HG03354 (cell line): Measurements from ENCODE around the gene L3MBTL4.
"Not testable (repeated sequence)": the region's sequence is repeated elsewhere in the genome, so short reads cannot be mapped to it uniquely, and the experiment has no call there.

Experiments used
- ATAC-seq: cut with Tn5 transposase; IDR thresholded peaks from one replicate; pipeline ENCODE4 v1.9.1; 2021; ENCODE audit warnings: mild to moderate bottlenecking; ENCODE audit not compliant: unreplicated experiment, poor library complexity, severe bottlenecking

Gene L3MBTL4

DNA sequence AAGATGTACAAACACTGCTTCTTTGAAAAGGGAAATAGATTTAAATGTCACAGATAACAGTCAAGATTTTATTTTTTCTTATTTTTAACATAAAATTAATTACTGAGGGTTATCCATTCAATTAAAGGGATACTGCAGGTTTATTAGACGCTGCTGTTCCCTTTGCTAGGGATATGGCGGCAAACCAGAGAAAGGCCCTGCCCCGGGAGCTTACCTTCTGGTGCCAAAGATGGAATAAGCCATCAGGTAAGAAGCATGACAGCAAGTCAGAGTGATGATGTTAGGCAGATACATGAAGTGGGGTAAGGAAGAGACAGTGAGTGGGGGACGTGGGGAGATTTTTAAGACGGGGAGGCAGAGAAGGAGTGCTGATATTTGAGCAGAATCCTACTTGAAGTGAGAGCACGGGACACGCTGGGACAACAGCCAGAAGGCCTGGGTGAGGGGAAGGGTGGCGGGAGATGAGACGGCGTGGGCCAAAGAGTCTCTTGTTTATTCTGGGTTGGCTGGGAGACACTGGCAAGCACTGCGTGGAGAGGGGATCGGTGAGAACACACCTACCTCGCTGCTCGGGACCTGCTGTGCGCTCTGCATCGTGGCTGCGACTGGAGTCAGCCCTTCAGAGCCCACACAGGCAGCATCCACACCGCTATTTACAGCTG is 268.9 kb downstream of the L3MBTL4 start:
- ATAC-seq: no peak

DNA sequence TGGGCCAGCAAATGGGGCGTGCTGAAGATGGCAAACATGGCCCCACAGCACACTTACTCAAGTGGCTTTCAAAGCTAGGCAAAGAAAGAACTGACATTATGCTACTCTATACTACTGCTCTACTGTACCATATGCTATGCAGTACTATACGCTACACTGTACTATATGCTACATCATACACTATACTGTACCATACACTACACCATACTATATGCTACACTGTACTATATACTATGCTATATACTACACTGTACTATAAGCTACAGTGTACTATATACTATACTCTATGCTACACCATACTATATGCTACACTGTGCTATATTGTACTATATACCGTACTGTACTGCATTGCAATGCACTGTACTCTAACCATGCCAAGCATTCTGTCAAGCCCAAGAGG is 275.7 kb downstream of the L3MBTL4 start:
- ATAC-seq: no peak

DNA sequence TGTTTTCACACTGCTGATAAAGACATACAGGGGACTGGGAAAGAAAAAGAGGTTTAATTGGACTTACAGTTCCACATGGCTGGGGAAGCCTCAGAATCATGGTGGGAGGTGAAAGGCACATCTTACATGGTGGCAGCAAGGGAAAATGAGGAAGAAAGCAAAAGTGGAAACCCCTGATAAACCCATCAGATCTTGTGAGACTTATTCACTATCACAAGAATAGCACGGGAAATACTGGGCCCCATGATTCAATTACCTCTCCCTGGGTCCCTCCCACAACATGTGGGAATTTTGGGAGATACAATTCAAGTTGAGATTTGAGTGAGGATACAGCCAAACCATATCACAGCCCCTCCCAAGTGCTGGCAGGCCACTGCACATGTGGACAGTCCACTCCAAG is 278.8 kb downstream of the L3MBTL4 start:
- ATAC-seq: not testable (repeated sequence)

DNA sequence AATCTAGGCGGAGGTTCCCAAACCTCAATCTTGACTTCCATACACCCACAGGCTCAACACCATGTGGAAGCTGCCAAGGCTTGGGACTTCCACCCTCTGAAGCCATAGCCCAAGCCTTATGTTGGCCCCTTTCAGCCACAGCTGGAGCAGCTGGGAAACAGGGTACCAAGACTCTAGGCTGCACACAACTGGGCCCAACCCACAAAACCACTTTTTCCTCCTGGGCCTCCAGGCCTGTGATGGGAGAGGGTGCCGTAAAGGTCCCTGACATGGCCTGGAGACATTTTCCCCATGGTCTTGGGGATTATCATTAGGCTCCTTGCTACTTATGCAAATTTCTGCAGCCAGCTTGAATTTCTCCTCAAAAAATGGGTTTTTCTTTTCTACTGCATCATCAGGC is 279.7 kb downstream of the L3MBTL4 start:
- not testable (repeated sequence) for ATAC-seq

DNA sequence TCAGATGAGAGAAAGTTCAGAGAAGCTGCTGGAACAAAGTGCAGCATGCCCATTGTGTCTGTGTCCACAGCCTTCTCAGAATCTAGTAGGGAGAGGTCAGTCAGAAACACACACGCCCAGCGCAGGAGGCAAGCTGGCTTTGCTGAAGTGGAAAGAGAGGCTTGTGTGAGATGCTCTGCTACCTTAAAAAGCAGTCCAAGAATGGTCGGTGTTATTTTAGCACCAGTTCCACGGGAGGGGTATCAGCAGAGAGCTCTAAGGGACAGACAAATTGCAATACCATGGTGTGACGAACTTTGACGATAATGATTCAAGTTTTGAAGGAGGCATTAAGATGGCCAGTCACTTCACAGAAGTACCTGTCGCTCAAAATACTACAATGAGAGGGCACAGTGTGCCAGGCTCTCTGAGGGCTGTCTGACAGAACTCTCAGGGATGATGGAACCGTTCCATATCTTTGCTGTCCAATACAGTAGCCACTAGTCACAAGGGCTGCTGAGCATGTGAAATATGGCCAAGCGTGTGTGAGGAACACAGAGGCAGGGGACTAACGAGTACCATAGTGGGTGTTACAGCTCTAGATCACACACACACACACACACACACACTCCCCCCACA is 281.9 kb downstream of the L3MBTL4 start:
- ATAC-seq: no peak

DNA sequence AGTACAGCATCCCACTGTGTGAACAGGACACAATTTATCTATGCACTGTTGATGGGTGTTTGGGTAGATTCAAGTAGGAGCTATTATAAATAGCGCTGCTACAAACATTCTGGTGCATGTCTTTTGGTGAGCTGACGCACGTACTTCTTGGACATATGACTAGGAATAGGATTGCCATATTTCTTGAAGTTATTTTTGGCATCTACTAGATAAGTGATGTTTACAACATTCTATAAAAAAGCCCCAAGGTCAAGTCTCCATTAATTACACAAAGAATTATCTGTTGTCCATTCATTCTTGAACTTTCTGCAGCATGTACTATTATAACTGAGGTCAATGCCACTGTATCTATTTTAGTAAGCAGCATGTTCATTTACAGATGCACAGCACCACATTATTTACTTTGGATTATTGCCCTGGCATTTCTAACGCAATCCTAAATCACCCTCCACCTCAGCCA is 293.9 kb downstream of the L3MBTL4 start:
- no peak for ATAC-seq

DNA sequence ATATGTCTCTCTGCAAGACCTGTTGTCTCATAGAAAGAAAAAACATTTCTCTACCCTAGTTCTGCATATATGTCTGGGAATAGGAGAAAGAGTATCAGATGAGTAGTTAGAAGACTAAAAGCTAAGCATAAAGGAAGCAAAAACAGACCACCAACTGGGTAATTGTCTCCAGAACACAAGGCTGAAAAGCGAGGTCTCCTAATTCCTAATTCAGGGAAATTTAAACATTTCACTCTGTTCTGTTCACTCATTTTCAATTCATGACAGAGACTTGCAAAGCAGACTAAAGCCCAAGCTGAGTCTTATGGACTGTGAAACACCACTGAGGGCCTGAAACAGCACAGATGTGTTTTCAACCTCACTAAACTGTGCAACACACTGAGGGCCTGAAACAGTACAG is 294.9 kb downstream of the L3MBTL4 start:
- ATAC-seq: no peak

DNA sequence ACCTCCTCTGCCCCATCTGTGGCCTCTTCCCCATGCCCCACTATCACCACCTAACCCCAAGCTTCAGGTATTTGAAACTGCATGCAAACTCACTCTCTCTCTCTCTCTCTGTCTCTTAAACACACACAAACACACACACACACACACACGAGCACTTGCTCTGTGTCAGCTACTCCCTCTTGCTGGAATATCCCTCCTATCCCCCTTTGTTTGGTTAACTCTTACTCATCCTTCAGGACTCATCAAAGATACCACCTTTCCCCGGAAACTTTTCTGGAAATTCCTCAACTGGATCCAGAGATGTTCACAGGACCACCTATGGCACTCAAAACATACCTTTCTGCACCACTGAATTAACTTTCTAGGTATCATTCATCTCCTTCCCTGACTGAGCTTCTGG is 296.6 kb downstream of the L3MBTL4 start:
- ATAC-seq: no peak

DNA sequence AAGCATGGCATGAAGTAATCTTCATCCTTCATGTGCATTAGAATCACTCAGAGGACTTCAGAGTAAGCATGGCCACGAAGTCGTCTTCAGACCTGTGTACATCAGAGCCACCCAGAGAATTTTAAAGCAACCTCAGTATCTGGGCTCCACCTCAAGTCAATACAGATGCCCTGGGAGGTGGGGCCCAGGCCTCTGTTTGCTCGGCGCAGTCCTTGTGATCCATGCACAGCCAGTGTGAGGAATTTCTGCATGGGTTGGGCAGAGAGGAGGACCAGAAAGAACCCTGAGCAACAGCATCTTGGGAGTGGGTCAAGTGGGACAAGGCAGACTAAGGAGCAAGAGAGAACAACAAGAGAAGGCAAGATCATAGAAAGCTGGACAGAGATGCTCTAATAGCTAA is 299.0 kb downstream of the L3MBTL4 start:
- no peak for ATAC-seq

DNA sequence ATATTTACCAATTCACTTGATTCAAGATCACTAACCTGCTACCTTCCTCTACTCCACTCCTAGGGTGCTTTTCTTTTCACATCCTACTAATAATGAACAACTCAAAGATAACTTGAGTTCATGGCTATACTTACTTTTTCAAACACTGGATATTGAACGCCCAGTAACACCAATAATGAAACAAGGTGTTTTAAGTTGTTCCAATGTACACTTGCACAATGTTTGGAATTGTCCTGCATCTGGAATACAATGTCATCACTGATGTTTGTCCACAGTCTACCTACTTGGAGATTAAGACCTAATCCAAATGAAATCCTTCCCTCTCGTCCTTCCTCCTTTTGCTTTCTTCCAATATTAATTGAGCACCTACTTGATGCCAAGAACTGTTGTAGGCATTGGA is 301.1 kb downstream of the L3MBTL4 start:
- ATAC-seq: no peak

DNA sequence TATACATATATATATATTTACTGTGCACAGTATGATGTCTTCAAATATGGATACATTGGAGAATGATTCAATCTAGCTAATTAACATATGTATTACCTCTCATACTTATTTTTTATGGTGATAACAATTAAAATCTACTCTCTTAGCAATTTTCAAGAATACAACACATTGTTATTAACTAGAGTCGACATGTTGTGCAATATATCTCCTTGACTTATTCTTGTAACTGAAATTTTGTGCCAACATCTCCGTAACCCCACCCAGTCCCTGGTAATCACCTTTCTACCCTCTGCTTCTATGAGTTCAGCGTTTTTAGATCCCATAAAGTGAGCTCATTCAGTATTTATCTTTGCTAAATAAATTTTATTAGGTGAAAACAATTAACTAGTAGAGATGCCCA is 303.0 kb downstream of the L3MBTL4 start:
- no peak for ATAC-seq

DNA sequence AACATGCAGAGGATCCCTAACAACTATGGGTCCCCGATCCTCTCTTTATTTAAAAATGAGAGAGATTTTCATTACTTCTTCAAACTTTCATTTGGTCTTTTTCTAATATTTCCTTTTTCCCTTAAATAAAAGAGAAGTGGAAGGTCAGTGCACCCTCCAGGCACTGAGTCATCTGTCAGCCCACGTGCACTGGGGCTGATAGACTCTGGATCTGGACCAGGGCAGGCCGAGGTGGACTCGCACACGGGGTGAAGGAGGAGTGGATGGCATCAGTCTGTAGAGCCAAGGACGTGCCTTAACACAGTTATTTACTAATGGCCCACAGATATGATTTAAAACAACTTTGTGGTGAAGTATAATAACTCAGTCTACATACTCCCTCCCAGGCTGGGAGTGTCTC is 305.0 kb downstream of the L3MBTL4 start:
- ATAC-seq: no peak

DNA sequence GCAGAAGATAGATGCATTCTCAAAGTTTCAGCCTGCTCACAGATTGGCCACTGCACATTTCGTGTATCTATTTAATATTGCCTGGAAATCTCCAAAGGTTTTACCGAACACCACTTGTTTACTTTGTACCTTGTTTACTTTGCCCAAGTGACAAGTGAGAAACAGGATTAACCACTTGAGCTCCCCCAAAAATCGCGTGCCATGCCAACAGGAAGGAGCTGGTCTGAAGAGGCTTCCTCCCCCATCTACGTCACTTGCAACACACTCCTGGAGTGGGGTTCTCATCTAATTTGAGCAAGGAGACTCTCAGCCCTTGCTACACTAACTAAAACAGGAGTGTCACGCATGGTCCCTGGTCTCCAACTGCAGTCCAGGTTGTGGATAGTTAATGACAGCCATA is 306.9 kb downstream of the L3MBTL4 start:
- no peak for ATAC-seq

DNA sequence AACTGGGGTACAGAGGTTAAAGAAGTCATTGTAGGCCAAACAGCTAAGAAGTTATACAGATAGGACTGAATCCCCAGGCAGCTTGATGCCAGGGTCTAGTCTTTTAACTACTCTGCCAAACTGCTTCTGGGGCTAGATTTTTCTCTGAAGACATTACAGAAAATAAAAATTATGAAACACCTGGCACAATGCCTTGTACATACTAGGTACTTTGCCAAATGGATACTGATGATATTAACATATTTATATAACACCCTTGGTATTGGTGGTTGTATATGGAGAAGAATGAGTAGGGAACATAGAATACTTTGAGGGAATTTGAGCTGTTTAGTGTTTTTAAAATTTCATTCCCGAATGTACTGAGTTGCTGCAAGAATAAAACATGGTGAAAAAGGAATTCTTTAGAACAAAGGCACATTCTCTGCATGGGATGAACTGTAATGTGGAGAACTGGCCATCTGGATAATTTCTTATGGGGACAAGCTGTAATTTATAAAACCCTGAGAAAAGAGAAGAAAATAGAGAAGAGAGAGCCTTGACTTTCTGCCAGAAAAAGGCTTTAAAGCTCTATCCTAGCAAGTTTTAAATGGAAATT is 308.5 kb downstream of the L3MBTL4 start:
- ATAC-seq: no peak

DNA sequence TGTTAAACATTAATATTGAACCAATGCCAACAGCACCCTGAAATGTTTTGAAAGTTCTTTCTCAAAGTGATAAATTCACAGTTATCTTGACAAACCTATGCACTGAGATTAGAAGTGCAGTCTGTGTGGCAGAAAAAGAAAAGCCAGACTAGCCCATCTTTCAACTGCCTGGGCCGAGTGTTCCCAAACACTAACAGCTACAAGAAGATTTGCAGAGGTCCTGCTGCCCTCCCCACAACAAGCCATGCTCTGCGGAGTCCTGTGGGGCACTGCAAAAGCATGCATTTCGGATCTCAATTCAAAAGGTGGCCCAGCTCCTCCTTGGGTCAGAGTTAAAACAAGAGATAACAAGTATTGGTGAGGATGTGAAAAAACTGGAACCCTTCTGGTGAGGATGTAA is 311.0 kb downstream of the L3MBTL4 start:
- no peak for ATAC-seq

DNA sequence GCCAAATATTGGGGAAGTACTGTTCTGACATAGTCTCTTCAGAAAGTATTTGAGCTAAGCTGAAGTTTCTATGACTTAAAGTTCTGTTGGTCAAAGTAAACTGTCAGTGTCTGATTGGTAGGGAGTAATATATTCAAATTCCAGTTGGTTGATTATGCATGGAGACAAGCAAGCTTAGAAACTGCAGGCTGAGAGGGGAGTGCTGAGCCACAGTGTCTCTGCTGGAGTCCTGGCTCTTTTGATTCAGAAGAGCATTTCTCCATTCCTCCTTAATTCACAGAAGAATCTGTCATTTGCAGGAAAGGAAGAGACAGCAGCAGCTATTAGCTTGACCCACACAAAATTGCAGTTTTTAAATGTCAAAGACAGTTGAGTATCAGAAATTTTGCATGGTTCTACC is 318.0 kb downstream of the L3MBTL4 start:
- ATAC-seq: no peak

DNA sequence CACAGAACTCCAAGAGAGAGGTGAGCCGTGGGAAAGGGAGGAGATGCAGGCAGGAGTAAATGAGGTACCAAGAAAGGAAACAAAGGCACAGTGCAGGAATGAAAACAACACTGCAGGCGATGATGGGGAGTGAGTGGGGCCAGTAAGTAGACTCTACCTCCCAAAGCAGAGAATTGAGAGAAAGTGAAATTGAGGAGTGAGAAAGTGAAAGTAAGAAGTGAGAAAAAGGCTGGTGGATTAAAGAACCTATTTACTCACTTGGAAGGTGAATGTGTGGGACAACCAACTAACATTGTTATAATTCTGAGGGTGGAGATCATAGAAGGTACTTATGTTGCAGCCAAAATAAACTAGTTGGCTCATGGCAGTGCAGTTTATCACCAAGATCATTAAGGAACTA is 326.3 kb downstream of the L3MBTL4 start:
- no peak for ATAC-seq

DNA sequence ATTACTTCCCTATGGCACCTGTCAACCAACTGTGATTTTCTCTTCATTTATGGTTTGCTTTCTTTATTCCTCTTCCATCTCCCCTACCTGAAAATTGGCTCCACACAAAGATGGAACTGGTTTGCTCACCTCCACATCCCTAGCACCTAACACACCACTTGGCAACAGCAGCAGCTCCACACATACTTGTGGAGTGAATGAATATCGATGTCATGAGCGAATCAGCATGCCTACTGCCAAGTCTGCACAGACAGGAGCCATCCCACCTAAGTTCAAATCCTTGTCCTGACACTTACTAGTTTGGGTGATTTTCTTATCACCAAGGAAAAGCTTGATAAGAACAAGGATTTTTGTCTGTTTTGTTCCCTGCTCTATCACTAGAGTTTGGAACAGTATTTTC is 328.0 kb downstream of the L3MBTL4 start:
- ATAC-seq: no peak

DNA sequence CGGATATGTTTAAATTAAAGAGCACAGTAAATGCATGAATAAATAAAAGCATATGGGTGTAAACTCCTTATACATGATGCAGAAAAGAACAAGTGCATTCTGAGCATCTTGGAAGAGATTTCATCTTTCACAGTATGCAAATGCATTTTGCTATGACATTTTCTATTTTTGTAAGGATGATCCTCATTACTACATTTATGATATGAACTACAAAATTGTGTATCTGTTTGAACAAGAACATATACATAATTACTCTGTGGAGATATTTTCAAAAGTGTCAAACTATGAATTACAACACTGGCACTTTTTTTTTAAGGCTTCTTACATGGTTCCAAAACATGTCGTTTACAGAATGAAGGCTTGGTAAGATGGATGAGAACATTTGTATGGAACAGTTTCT is 335.3 kb downstream of the L3MBTL4 start:
- no peak for ATAC-seq

DNA sequence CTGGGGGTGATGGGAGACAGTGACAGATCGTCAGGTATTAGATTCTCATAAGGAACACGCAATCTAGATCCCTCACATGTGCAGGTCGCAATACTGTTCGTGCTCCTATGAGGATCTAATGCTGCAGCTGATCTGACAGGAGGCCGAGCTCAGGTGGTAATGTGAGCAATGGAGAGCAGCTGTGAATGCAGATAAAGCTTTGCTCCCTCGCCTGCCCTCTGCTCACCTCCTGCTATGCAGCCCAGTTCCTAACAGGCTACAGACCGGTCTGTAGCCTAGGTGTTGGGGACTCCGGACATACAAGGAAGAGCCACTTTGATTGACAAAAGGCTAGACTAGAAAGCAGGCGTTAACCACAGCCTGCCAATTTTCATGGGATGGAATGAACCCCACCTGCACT is 335.8 kb downstream of the L3MBTL4 start:
- ATAC-seq: no peak

DNA sequence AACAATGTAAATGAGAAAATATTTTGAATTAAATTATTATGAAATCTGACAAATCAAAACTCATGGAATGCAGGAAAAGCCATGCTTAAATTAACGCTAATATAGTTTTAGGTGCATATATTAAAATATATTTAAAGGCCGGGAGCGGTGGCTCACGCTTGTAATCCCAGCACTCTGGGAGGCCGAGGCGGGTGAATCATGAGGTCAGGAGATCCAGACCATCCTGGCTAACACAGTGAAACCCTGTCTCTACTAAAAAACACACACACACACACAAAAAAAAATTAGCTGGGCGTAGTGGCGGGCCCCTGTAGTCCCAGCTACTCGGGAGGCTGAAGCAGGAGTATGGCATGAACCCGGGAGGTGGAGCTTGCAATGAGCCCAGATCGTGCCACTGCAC is 342.3 kb downstream of the L3MBTL4 start:
- ATAC-seq: not testable (repeated sequence)
